ENCODE measurements around the gene PTPN13.

GRCh38 chr4:86660401-86660800 lies 66.3 kb downstream of the PTPN13 start:
- TF ChIP-seq CTCF (conservative IDR thresholded peaks at IDR 0.05): no peak
- TF ChIP-seq ZFX (IDR thresholded peaks at IDR 0.05): no peak
